Lower leg skin (tissue), 4 donors: ENCODE results near the gene SPDL1. TPM values are rescaled to one million over a fixed set of nuclear protein-coding genes. Genes with fewer than 3 reads are reported as not detected.

Experiments
- DNase-seq, 2 donors: peaks; one replicate each; pipeline ENCODE4 v3.0.0-alpha.2; 2019; ENCODE audit warnings: low spot score in 2 of 2
- H3K4me3 ChIP-seq: fragments of 200-600 bp; sonication (generic); 2 replicates; pipeline ENCODE4 v1.5.1; 2017; ENCODE audit warnings: mild to moderate bottlenecking, low read depth; ENCODE audit not compliant: poor library complexity, severe bottlenecking
- POLR2A ChIP-seq, 2 donors: fragments of 450-650 bp; IDR thresholded peaks; one replicate each; pipeline ENCODE4 v1.6.1; 2016 to 2017; ENCODE audit warnings: antibody characterized with exemption in 2 of 2, mild to moderate bottlenecking in 1 of 2, moderate library complexity in 1 of 2
- WGBS, 2 donors: methylation state at CpG; one replicate each; pipeline ENCODE4 v1.1.5; 2018; 5-methylcytosine and 5-hydroxymethylcytosine counted together
- intact Hi-C: fragments of 100-400 bp; cut with DNase I; formaldehyde crosslinking; loops from one replicate; pipeline ENCODE4 v1.15.0; 2023; ENCODE audit warnings: low total_unique reads
- total RNA-seq, 4 donors: library from RNA; depleted of rRNA; stranded (reverse); fragments of >200 nt; gene quantifications; one replicate each; pipeline ENCODE4 v1.1.0, GENCODE V29; 2016
- TF ChIP-seq, protein P1 (sequence below), 3 donors: fragments of 450-650 bp; IDR thresholded peaks; one replicate each; pipeline ENCODE4 v1.5.1; 2016; ENCODE audit warnings: antibody characterized with exemption in 3 of 3, mild to moderate bottlenecking in 3 of 3, moderate library complexity in 2 of 3

The SPDL1 gene, protein sequence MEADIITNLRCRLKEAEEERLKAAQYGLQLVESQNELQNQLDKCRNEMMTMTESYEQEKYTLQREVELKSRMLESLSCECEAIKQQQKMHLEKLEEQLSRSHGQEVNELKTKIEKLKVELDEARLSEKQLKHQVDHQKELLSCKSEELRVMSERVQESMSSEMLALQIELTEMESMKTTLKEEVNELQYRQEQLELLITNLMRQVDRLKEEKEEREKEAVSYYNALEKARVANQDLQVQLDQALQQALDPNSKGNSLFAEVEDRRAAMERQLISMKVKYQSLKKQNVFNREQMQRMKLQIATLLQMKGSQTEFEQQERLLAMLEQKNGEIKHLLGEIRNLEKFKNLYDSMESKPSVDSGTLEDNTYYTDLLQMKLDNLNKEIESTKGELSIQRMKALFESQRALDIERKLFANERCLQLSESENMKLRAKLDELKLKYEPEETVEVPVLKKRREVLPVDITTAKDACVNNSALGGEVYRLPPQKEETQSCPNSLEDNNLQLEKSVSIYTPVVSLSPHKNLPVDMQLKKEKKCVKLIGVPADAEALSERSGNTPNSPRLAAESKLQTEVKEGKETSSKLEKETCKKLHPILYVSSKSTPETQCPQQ
- total RNA-seq = 10 to 100 TPM in 1 of 4 donors, 1 to 10 TPM in 3; 3.2 to 12.4 (median 5.2) TPM

DNA sequence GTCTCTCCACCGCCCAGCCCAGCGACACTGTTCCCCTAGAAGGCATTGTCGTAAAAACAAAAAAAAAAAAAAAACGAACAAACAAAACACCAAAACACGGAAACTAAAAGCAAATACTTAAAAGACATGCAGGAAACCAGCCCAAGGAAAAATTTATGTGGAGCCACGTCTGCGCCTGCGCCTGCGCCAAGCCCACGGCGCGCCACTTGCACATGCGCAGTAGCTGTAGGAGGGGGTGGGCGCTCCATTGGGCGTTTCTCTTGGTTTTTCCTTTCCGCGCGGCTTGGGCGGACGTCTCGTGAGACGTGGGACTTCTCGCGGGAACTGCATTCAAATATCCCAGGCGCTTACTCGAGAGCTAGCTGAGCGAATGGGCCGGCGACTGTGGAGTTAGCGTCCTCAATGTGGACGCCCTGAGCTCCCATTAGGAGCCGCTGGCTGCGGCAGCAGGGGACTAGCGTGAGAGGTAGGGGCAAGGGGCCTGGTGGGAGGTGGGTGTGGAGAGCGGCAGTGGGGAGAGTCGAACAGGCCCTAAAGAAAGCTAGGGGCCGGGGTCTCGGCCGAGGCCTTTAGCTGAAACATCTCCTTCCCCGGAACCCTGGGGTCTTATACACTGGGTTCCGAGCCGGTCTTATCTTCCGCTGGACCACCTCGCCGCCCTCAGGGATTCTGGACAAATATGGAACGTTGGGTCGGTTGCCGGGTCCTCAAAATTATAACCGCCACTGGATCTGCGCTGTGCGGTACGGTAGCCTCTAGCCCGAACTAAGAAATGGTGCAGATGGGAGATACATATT lies at the start of gene SPDL1:
SPDL1 (plus strand) TSS at position 350 of the 797 bp plus-strand sequence. CDS start 4,644 bp downstream, outside the sequence.
- WGBS, 2 donors = 0% methylated on average over 52 to 53 of the region's 53 CpGs
- peak within 1 kb of the TSS; percentile 74 for H3K4me3 ChIP-seq
- TF ChIP-seq, protein P1, sequence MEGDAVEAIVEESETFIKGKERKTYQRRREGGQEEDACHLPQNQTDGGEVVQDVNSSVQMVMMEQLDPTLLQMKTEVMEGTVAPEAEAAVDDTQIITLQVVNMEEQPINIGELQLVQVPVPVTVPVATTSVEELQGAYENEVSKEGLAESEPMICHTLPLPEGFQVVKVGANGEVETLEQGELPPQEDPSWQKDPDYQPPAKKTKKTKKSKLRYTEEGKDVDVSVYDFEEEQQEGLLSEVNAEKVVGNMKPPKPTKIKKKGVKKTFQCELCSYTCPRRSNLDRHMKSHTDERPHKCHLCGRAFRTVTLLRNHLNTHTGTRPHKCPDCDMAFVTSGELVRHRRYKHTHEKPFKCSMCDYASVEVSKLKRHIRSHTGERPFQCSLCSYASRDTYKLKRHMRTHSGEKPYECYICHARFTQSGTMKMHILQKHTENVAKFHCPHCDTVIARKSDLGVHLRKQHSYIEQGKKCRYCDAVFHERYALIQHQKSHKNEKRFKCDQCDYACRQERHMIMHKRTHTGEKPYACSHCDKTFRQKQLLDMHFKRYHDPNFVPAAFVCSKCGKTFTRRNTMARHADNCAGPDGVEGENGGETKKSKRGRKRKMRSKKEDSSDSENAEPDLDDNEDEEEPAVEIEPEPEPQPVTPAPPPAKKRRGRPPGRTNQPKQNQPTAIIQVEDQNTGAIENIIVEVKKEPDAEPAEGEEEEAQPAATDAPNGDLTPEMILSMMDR (IDR thresholded peaks at IDR 0.05) = no peak
- no peak for TF ChIP-seq POLR2A (IDR thresholded peaks at IDR 0.05)
- DNase-seq = peak; percentile 94 to 98
- intact Hi-C loops = no loop called here

DNA sequence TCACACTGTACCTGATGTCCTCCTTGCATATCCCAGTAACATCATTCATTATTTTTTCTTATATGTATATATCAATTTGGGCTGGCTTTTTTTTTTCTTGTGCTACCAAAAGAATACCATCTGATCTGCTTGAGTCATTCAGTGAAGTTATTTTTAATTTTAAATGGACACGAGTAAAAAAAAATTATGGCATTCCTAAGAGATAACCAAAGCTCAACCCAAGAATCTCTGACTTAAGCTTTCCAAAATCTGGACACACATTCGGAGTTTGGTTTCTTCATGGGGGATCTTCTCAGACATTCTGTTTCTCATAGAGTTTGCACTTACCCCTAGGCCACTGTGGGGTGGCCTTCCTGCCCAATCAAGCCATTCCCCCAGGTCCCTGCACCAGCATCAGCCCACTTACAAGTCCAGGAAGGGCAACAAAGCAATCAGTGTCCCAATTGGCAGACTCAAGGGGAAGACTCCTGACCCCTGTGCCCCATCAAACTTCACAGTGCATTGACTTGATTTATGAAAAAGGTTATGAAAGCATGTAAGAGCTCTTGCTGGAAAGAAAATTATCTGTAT lies 49.2 kb upstream of the SPDL1 start:
- 46 to 67% methylated on average over 2 of the region's 2 CpGs for WGBS, 2 donors
- no peak for DNase-seq
- intact Hi-C loops = no loop called here

DNA sequence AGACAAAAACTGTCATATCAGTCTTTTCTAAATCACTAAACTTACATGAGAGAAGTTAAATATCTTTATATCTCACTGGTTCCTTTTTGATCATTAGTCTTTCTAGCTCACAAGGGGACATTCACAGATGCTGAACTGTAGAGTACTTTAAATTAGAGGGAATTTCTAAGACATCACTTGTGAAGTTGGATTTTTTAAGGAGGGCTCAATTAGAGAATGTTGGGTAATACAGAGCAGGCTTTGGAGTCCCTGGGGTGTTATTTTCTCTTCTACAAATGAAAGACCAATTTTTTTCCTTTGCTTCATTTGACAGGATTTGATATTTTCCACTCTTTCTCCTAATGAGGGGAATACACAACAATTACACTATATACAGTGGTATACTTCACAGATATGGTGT lies 48.6 kb upstream of the SPDL1 start:
- DNase-seq = no peak
- no peak overlapping the region for H3K4me3 ChIP-seq
- TF ChIP-seq, protein P1 (IDR thresholded peaks at IDR 0.05) = no peak
- TF ChIP-seq POLR2A (IDR thresholded peaks at IDR 0.05) = no peak
- intact Hi-C loops = no loop called here

More for the DNA sequence above, 49.2 kb upstream of the SPDL1 start:
- H3K4me3 ChIP-seq = no peak overlapping the region
- no peak for TF ChIP-seq POLR2A (IDR thresholded peaks at IDR 0.05)
- TF ChIP-seq, protein P1 (IDR thresholded peaks at IDR 0.05) = no peak

DNA sequence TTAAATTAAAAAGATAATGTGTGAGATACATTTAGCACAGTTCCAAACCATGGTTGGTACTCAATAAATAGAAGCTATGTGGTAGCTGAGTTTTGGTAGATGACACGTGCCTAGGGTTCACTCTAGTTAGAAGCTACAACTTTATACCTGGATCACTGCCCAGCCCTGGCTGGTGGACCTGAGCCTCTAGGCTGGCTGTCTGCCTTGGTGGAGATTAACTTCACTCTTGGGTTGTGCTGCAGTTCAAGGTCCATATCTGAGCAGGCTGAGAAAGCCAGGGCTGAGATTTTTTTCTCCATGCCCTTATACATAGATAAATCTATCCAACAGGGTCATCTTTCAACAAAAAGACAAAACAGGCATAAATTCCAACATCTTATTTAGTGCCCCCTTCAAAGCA lies 44.6 kb upstream of the SPDL1 start:
- intact Hi-C loops = no loop called here
- TF ChIP-seq, protein P1 (IDR thresholded peaks at IDR 0.05) = no peak
- DNase-seq = no peak
- H3K4me3 ChIP-seq = no peak overlapping the region
- WGBS, 2 donors = 33 to 75% methylated on average over 1 of the region's 1 CpG

DNA sequence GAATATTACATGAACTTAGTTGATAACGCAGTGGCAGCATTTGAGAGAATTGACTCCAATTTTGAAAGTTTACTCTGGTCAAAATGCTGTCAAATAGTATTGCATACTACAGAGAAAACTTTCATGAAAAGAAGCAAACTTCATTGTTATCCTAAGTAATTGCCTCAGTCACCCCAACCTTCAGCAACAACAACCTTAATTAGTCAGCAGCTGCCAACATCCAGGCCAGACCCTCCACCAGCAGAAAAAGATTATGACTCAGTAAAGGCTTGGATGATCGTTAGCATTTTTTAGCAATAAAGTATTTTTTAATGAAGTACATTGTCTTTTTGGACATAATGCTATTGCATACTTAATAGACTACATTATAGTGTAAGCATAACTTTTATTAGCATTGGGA lies 40.8 kb upstream of the SPDL1 start:
- intact Hi-C loops = no loop called here
- TF ChIP-seq, protein P1 (IDR thresholded peaks at IDR 0.05) = no peak
- no peak for TF ChIP-seq POLR2A (IDR thresholded peaks at IDR 0.05)
- H3K4me3 ChIP-seq = no peak overlapping the region
- no peak for DNase-seq
- WGBS, 2 donors = 82 to 84% methylated on average over 2 of the region's 2 CpGs
